ENCODE results near the gene VEGFC. TPM values are rescaled to one million over a fixed set of nuclear protein-coding genes. Genes with fewer than 3 reads are reported as not detected.

The VEGFC gene
- total RNA-seq, 5 donors from 2014 or later (not counting 1 experiment from before 2014, with no cell fraction given): 0.13 to 0.18 TPM; not detected in 3

- H3K4me3 ChIP-seq (ENCODE audit: control insufficient read depth in 1 of 2, extremely low read depth in 1 of 2, low read length in 1 of 2): no peak overlapping the region
- Mint-ChIP-seq H3K4me1 (no peaks in the 10 kb centered on the region), H3K36me3 (no peaks in the 10 kb centered on the region), H3K4me3 (no peak overlapping the region), H3K27ac (no peak overlapping the region), H3K9me3 (no peaks in the 10 kb centered on the region), H3K27me3 (peaks cover 0 to 1% of the 10 kb centered on the region in 2 donors)
- ATAC-seq (replicated peaks in 1 of 4) (no peak), DNase-seq (no peak)
- no peaks in the 10 kb centered on the region for H3K4me1 ChIP-seq (ENCODE audit: control insufficient read depth in 1 of 2, extremely low read depth in 1 of 2, insufficient read depth in 2 of 2, low read length in 2 of 2)
- no peaks in the 10 kb centered on the region for H3K9me3 ChIP-seq
- POLR2A ChIA-PET: no interaction called here
- 0% methylated on average over 1 of the region's 2 CpGs for WGBS (ENCODE audit: insufficient coverage)
- H3K27ac ChIP-seq (ENCODE audit: low read length): no peak overlapping the region
- CTCF ChIA-PET: interaction anchor here in 1 of 2 donors (1.1 kb wide), 1 partner anchor 61 kb away, joined by 5 read pairs; no protein-coding TSS in a partner anchor
- H3K27me3 ChIP-seq (replicated peaks in 1 of 2; ENCODE audit: control insufficient read depth in 2 of 2, extremely low read depth in 1 of 2, insufficient read depth in 2 of 2, low read length in 1 of 2): no peaks in the 10 kb centered on the region
- no peaks in the 10 kb centered on the region for H3K36me3 ChIP-seq (ENCODE audit: control insufficient read depth in 2 of 2, extremely low read depth in 1 of 2, insufficient read depth in 1 of 2, low read length in 1 of 2)
Observed at GRCh38 chr4:176778063-176778462, 14.7 kb downstream of the VEGFC start.

- H3K36me3 ChIP-seq (ENCODE audit: control insufficient read depth in 2 of 2, extremely low read depth in 1 of 2, insufficient read depth in 1 of 2, low read length in 1 of 2): no peaks in the 10 kb centered on the region
- ATAC-seq (replicated peaks in 1 of 4): no peak
- H3K4me3 Mint-ChIP-seq: no peak overlapping the region
- H3K4me3 ChIP-seq (ENCODE audit: control insufficient read depth in 1 of 2, extremely low read depth in 1 of 2, low read length in 1 of 2): no peak overlapping the region
- no CpG with 5 or more reads among the region's 1 CpG for WGBS (ENCODE audit: insufficient coverage)
- no peaks in the 10 kb centered on the region for H3K4me1 ChIP-seq (ENCODE audit: control insufficient read depth in 1 of 2, extremely low read depth in 1 of 2, insufficient read depth in 2 of 2, low read length in 2 of 2)
- no peaks in the 10 kb centered on the region for H3K4me1 Mint-ChIP-seq
- H3K27ac ChIP-seq (ENCODE audit: low read length): no peak overlapping the region
- peaks cover 0 to 1% of the 10 kb centered on the region in 2 donors for H3K27me3 Mint-ChIP-seq
- no peaks in the 10 kb centered on the region for H3K9me3 ChIP-seq
- CTCF ChIA-PET: no interaction called here
- no peak overlapping the region for H3K27ac Mint-ChIP-seq
- H3K9me3 Mint-ChIP-seq: no peaks in the 10 kb centered on the region
- POLR2A ChIA-PET: no interaction called here
- no peak for DNase-seq
- H3K36me3 Mint-ChIP-seq: no peaks in the 10 kb centered on the region
- no peaks in the 10 kb centered on the region for H3K27me3 ChIP-seq (replicated peaks in 1 of 2; ENCODE audit: control insufficient read depth in 2 of 2, extremely low read depth in 1 of 2, insufficient read depth in 2 of 2, low read length in 1 of 2)
Observed at GRCh38 chr4:176775338-176775737, 17.4 kb downstream of the VEGFC start.

- ATAC-seq (replicated peaks in 1 of 4) (no peak), DNase-seq (no peak)
- H3K9me3 ChIP-seq: no peaks in the 10 kb centered on the region
- POLR2A ChIA-PET: no interaction called here
- no peak overlapping the region for H3K4me3 Mint-ChIP-seq
- H3K9me3 Mint-ChIP-seq: no peaks in the 10 kb centered on the region
- 90% methylated on average over 1 of the region's 4 CpGs for WGBS (ENCODE audit: insufficient coverage)
- no peak overlapping the region for H3K4me3 ChIP-seq (ENCODE audit: control insufficient read depth in 1 of 2, extremely low read depth in 1 of 2, low read length in 1 of 2)
- no peaks in the 10 kb centered on the region for H3K27me3 ChIP-seq (replicated peaks in 1 of 2; ENCODE audit: control insufficient read depth in 2 of 2, extremely low read depth in 1 of 2, insufficient read depth in 2 of 2, low read length in 1 of 2)
- CTCF ChIA-PET: no interaction called here
- H3K36me3 ChIP-seq (ENCODE audit: control insufficient read depth in 2 of 2, extremely low read depth in 1 of 2, insufficient read depth in 1 of 2, low read length in 1 of 2): no peaks in the 10 kb centered on the region
- H3K4me1 ChIP-seq (ENCODE audit: control insufficient read depth in 1 of 2, extremely low read depth in 1 of 2, insufficient read depth in 2 of 2, low read length in 2 of 2): no peaks in the 10 kb centered on the region
- H3K27me3 Mint-ChIP-seq: peaks cover 0 to 1% of the 10 kb centered on the region in 2 donors
- no peak overlapping the region for H3K27ac Mint-ChIP-seq
- H3K4me1 Mint-ChIP-seq: no peaks in the 10 kb centered on the region
- no peak overlapping the region for H3K27ac ChIP-seq (ENCODE audit: low read length)
- H3K36me3 Mint-ChIP-seq: no peaks in the 10 kb centered on the region
Observed at GRCh38 chr4:176774852-176775251, 17.9 kb downstream of the VEGFC start.

- Mint-ChIP-seq H3K4me3 (no peak overlapping the region), H3K27me3 (no peaks in the 10 kb centered on the region), H3K27ac (no peak overlapping the region), H3K4me1 (no peaks in the 10 kb centered on the region), H3K36me3 (no peaks in the 10 kb centered on the region), H3K9me3 (peaks cover 0 to 8% (median 5%) of the 10 kb centered on the region in 3 donors)
- Histone ChIP-seq H3K9me3 (no peaks in the 10 kb centered on the region), H3K36me3 (ENCODE audit: control insufficient read depth in 2 of 2, extremely low read depth in 1 of 2, insufficient read depth in 1 of 2, low read length in 1 of 2) (no peaks in the 10 kb centered on the region), H3K4me3 (ENCODE audit: control insufficient read depth in 1 of 2, extremely low read depth in 1 of 2, low read length in 1 of 2) (no peak overlapping the region), H3K27me3 (replicated peaks in 1 of 2; ENCODE audit: control insufficient read depth in 2 of 2, extremely low read depth in 1 of 2, insufficient read depth in 2 of 2, low read length in 1 of 2) (no peaks in the 10 kb centered on the region), H3K27ac (ENCODE audit: low read length) (no peak overlapping the region), H3K4me1 (ENCODE audit: control insufficient read depth in 1 of 2, extremely low read depth in 1 of 2, insufficient read depth in 2 of 2, low read length in 2 of 2) (no peaks in the 10 kb centered on the region)
- CTCF ChIA-PET: no interaction called here
- no peak for ATAC-seq (replicated peaks in 1 of 4)
- POLR2A ChIA-PET: no interaction called here
- 75% methylated on average over 1 of the region's 2 CpGs for WGBS (ENCODE audit: insufficient coverage)
- DNase-seq: no peak
Observed at GRCh38 chr4:176769514-176769913, 23.2 kb downstream of the VEGFC start.

DNA sequence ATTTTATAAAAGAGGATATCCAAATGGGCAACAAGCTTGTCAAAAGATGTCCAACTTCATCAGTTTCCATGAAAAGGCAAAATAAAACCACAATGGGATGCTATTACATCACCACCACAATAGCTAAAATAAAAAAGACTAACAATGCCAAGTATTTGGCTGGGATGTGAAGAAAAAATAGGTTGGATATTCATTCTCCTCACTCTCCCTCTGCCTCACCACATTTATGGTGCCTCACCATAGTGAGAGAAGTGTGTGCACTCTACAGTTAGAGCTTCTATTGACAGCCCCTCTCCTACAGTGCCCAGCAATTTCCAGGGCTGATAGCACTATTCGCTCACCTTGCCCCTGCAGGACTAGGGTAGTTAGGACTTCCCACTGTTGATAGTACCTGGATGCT is 25.5 kb downstream of the VEGFC start:
- no peaks in the 10 kb centered on the region for H3K36me3 Mint-ChIP-seq
- ChIA-PET POLR2A (no interaction called here), CTCF (no interaction called here)
- Histone ChIP-seq H3K4me3 (ENCODE audit: control insufficient read depth in 1 of 2, extremely low read depth in 1 of 2, low read length in 1 of 2) (no peak overlapping the region), H3K9me3 (no peaks in the 10 kb centered on the region), H3K27ac (ENCODE audit: low read length) (no peak overlapping the region), H3K27me3 (replicated peaks in 1 of 2; ENCODE audit: control insufficient read depth in 2 of 2, extremely low read depth in 1 of 2, insufficient read depth in 2 of 2, low read length in 1 of 2) (no peaks in the 10 kb centered on the region), H3K36me3 (ENCODE audit: control insufficient read depth in 2 of 2, extremely low read depth in 1 of 2, insufficient read depth in 1 of 2, low read length in 1 of 2) (no peaks in the 10 kb centered on the region), H3K4me1 (ENCODE audit: control insufficient read depth in 1 of 2, extremely low read depth in 1 of 2, insufficient read depth in 2 of 2, low read length in 2 of 2) (no peaks in the 10 kb centered on the region)
- DNase-seq (no peak), ATAC-seq (replicated peaks in 1 of 4) (no peak)
- no peaks in the 10 kb centered on the region for H3K4me1 Mint-ChIP-seq
- no peak overlapping the region for H3K4me3 Mint-ChIP-seq
- peaks cover 4 to 8% (median 5%) of the 10 kb centered on the region in 3 donors for H3K9me3 Mint-ChIP-seq
- no peaks in the 10 kb centered on the region for H3K27me3 Mint-ChIP-seq
- no CpG with 5 or more reads among the region's 1 CpG for WGBS (ENCODE audit: insufficient coverage)
- H3K27ac Mint-ChIP-seq: no peak overlapping the region

DNA sequence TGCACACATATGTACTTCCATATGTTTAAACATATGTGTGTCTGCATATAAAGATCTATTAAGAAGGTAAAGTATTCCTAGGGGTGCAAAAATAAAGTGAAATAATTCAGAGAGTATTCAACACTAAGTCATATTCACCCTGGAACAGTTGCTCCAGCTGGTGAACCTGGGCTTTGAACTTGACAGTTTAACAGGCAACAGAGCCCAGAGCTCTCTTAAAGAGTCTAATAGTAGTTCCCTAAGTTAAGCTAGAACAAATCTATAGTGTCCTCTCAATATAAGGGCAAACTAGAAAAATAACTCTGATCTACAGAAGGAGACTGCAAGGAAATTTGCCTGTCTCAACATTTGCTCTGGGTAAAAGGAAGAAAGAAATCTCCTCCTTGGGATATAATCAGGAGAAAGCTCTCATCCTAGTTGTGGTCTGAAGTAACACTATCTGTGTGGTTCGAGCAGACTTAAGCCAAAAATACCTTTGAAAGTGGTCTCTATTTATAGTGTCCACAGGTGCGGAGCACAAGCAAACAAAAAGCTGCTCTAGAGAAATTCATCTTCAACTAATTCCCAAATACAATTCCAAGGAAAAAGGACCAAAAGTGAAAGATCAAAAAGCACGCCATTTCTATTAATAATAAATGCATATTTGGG is 29.9 kb downstream of the VEGFC start:
- Mint-ChIP-seq H3K36me3 (no peaks in the 10 kb centered on the region), H3K27me3 (no peaks in the 10 kb centered on the region), H3K4me3 (no peak overlapping the region), H3K4me1 (no peaks in the 10 kb centered on the region), H3K9me3 (peaks cover 4 to 7% (median 5%) of the 10 kb centered on the region in 3 donors), H3K27ac (no peak overlapping the region)
- CTCF ChIA-PET: no interaction called here
- no peaks in the 10 kb centered on the region for H3K4me1 ChIP-seq (ENCODE audit: control insufficient read depth in 1 of 2, extremely low read depth in 1 of 2, insufficient read depth in 2 of 2, low read length in 2 of 2)
- no peak overlapping the region for H3K27ac ChIP-seq (ENCODE audit: low read length)
- no peaks in the 10 kb centered on the region for H3K27me3 ChIP-seq (replicated peaks in 1 of 2; ENCODE audit: control insufficient read depth in 2 of 2, extremely low read depth in 1 of 2, insufficient read depth in 2 of 2, low read length in 1 of 2)
- no CpG with 5 or more reads among the region's 3 CpGs for WGBS (ENCODE audit: insufficient coverage)
- ATAC-seq (replicated peaks in 1 of 4) (no peak), DNase-seq (no peak)
- H3K4me3 ChIP-seq (ENCODE audit: control insufficient read depth in 1 of 2, extremely low read depth in 1 of 2, low read length in 1 of 2): no peak overlapping the region
- H3K9me3 ChIP-seq: no peaks in the 10 kb centered on the region
- no peaks in the 10 kb centered on the region for H3K36me3 ChIP-seq (ENCODE audit: control insufficient read depth in 2 of 2, extremely low read depth in 1 of 2, insufficient read depth in 1 of 2, low read length in 1 of 2)
- POLR2A ChIA-PET: no interaction called here

DNA sequence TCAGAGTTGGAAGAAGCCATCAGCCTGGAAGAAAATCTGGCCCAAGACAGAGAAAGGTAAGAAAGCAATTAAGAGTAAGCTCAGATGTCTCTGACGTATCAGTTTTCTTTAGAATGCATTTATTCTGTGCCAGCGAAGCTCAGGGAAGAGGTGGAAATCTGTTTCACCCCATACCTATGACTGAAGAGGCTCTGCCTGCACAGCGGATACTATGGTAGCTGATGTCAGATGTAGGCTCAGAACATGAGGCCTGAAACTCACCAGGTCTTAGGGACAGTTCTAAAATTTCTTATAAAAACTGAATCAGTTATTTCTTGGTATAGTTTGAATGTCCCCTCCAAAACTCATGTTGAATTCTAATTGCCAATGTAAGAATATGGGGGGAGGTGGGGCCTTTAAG is 30.9 kb downstream of the VEGFC start:
- WGBS (ENCODE audit: insufficient coverage): no CpG with 5 or more reads among the region's 3 CpGs
- ATAC-seq (replicated peaks in 1 of 4): no peak
- H3K27ac Mint-ChIP-seq: no peak overlapping the region

More for the DNA sequence above, 30.9 kb downstream of the VEGFC start:
- H3K4me3 Mint-ChIP-seq: no peak overlapping the region
- no peak overlapping the region for H3K4me3 ChIP-seq (ENCODE audit: control insufficient read depth in 1 of 2, extremely low read depth in 1 of 2, low read length in 1 of 2)
- no peak for DNase-seq
- CTCF ChIA-PET: no interaction called here
- H3K4me1 Mint-ChIP-seq: no peaks in the 10 kb centered on the region
- H3K9me3 Mint-ChIP-seq: peaks cover 4 to 5% (median 5%) of the 10 kb centered on the region in 3 donors
- no peaks in the 10 kb centered on the region for H3K27me3 Mint-ChIP-seq
- H3K4me1 ChIP-seq (ENCODE audit: control insufficient read depth in 1 of 2, extremely low read depth in 1 of 2, insufficient read depth in 2 of 2, low read length in 2 of 2): no peaks in the 10 kb centered on the region
- POLR2A ChIA-PET: no interaction called here
- H3K36me3 Mint-ChIP-seq: no peaks in the 10 kb centered on the region
- H3K27ac ChIP-seq (ENCODE audit: low read length): no peak overlapping the region
- H3K36me3 ChIP-seq (ENCODE audit: control insufficient read depth in 2 of 2, extremely low read depth in 1 of 2, insufficient read depth in 1 of 2, low read length in 1 of 2): no peaks in the 10 kb centered on the region
- H3K9me3 ChIP-seq: no peaks in the 10 kb centered on the region
- H3K27me3 ChIP-seq (replicated peaks in 1 of 2; ENCODE audit: control insufficient read depth in 2 of 2, extremely low read depth in 1 of 2, insufficient read depth in 2 of 2, low read length in 1 of 2): no peaks in the 10 kb centered on the region
